H9 (cell line): ENCODE measurements around the gene R3HCC1L. TPM values are rescaled to one million over a fixed set of nuclear protein-coding genes. Genes with fewer than 3 reads are reported as not detected.

Experiments
- DNase-seq: peaks from one replicate; pipeline ENCODE4 v3.0.0-alpha.2; 2017
- H2AFZ ChIP-seq: one replicate; pipeline ENCODE4 v1.6.1; 2013; ENCODE audit warnings: mild to moderate bottlenecking, low read length, control low read depth, moderate library complexity
- H2AK5ac ChIP-seq: 2 replicates; pipeline ENCODE4 v1.6.1; 2013; ENCODE audit warnings: low read length, control low read depth, mixed read lengths; ENCODE audit not compliant: insufficient read length
- H2BK120ac ChIP-seq: one replicate; pipeline ENCODE4 v1.6.1; 2013; ENCODE audit warnings: low read depth, mild to moderate bottlenecking, low read length, control low read depth, inconsistent platforms; ENCODE audit not compliant: poor library complexity, severe bottlenecking
- H2BK12ac ChIP-seq: 2 replicates; pipeline ENCODE4 v1.6.1; 2013; ENCODE audit warnings: low read length, control low read depth, mixed read lengths, low read depth; ENCODE audit not compliant: insufficient read length
- H2BK15ac ChIP-seq: 2 replicates; pipeline ENCODE4 v1.6.1; 2013; ENCODE audit warnings: low read depth, low read length, control low read depth
- H2BK20ac ChIP-seq: one replicate; pipeline ENCODE4 v1.6.1; 2013; ENCODE audit warnings: low read depth, mild to moderate bottlenecking, low read length, control low read depth, inconsistent platforms; ENCODE audit not compliant: poor library complexity, severe bottlenecking
- H2BK5ac ChIP-seq: 2 replicates; pipeline ENCODE4 v1.6.1; 2013; ENCODE audit warnings: low read length, control low read depth, mixed read lengths; ENCODE audit not compliant: insufficient read length
- H3K14ac ChIP-seq: 2 replicates; pipeline ENCODE4 v1.6.1; 2013; ENCODE audit warnings: low read length, control low read depth; ENCODE audit not compliant: insufficient read depth
- H3K18ac ChIP-seq: 2 replicates; pipeline ENCODE4 v1.6.1; 2013; ENCODE audit warnings: low read depth, mild to moderate bottlenecking, mixed read lengths, low read length, control low read depth; ENCODE audit not compliant: insufficient read length
- H3K23ac ChIP-seq: 2 replicates; pipeline ENCODE4 v1.6.1; 2013; ENCODE audit warnings: low read length, control low read depth, mixed read lengths, low read depth; ENCODE audit not compliant: insufficient read length
- H3K23me2 ChIP-seq: 2 replicates; pipeline ENCODE4 v1.6.1; 2013; ENCODE audit warnings: low read depth, mild to moderate bottlenecking, mixed read lengths, low read length, control low read depth; ENCODE audit not compliant: insufficient read length, poor library complexity, severe bottlenecking
- H3K27ac ChIP-seq: 2 replicates; pipeline ENCODE4 v1.5.1; 2013; ENCODE audit warnings: low read length, control low read depth, mixed read lengths, low read depth; ENCODE audit not compliant: insufficient read length
- H3K27me3 ChIP-seq: 2 replicates; pipeline ENCODE4 v1.6.1; 2013; ENCODE audit warnings: low read length, control low read depth, inconsistent platforms; ENCODE audit not compliant: insufficient read depth
- H3K4ac ChIP-seq: 2 replicates; pipeline ENCODE4 v1.6.1; 2013; ENCODE audit warnings: low read depth, mild to moderate bottlenecking, control low read depth, inconsistent platforms, low read length, moderate library complexity
- H3K4me1 ChIP-seq: 2 replicates; pipeline ENCODE4 v1.6.1; 2013; ENCODE audit warnings: low read length, control low read depth, inconsistent platforms; ENCODE audit not compliant: insufficient read depth
- H3K4me2 ChIP-seq: 2 replicates; pipeline ENCODE4 v1.6.1; 2013; ENCODE audit warnings: low read length, control low read depth, mixed read lengths; ENCODE audit not compliant: insufficient read length, insufficient read depth
- H3K56ac ChIP-seq: 2 replicates; pipeline ENCODE4 v1.6.1; 2013; ENCODE audit warnings: low read depth, mild to moderate bottlenecking, mixed read lengths, low read length, control low read depth; ENCODE audit not compliant: insufficient read length
- H3K79me1 ChIP-seq: 2 replicates; pipeline ENCODE4 v1.6.1; 2013; ENCODE audit warnings: low read depth, mild to moderate bottlenecking, moderate library complexity, low read length, control low read depth, inconsistent platforms; ENCODE audit not compliant: insufficient read depth, poor library complexity, severe bottlenecking
- H3K79me2 ChIP-seq: 2 replicates; pipeline ENCODE4 v1.6.1; 2013; ENCODE audit warnings: low read length, control low read depth, inconsistent platforms; ENCODE audit not compliant: insufficient read depth
- H3K9ac ChIP-seq: 2 replicates; pipeline ENCODE4 v1.6.1; 2013; ENCODE audit warnings: low read length, control low read depth, mixed read lengths; ENCODE audit not compliant: insufficient read length; ENCODE audit errors: extremely low read depth
- H3K9me3 ChIP-seq: one replicate; pipeline ENCODE4 v1.6.1; 2013; ENCODE audit warnings: low read depth, low read length, inconsistent platforms; ENCODE audit not compliant: control insufficient read depth
- H3T11ph ChIP-seq: one replicate; pipeline ENCODE4 v1.6.1; 2013; ENCODE audit warnings: mild to moderate bottlenecking, low read length, control low read depth, inconsistent platforms
- H4K20me1 ChIP-seq: one replicate; pipeline ENCODE4 v1.6.1; 2013; ENCODE audit not compliant: control insufficient read depth, insufficient read length, insufficient read depth
- H4K5ac ChIP-seq: 2 replicates; pipeline ENCODE4 v1.6.1; 2013; ENCODE audit warnings: low read depth, mild to moderate bottlenecking, mixed read lengths, low read length, control low read depth; ENCODE audit not compliant: insufficient read length
- H4K8ac ChIP-seq: replicated peaks from 2 replicates; pipeline ENCODE4 v1.6.1; 2013; ENCODE audit warnings: low read length, control low read depth, mixed read lengths, low read depth; ENCODE audit not compliant: insufficient read length
- H4K91ac ChIP-seq: 2 replicates; pipeline ENCODE4 v1.6.1; 2013; ENCODE audit warnings: low read depth, mild to moderate bottlenecking, moderate library complexity, mixed read lengths, low read length, control low read depth; ENCODE audit not compliant: insufficient read length
- H3K27ac Mint-ChIP-seq, 3 experiments: 2 replicates in 2 of 3; 3 replicates in 1 of 3; pipeline ENCODE4 v1.8.0; 2020 to 2021; ENCODE audit warnings: mixed read lengths in 3 of 3, mild to moderate bottlenecking in 1 of 3, moderate library complexity in 1 of 3
- H3K27me3 Mint-ChIP-seq: 2 replicates; pipeline ENCODE4 v1.8.0; 2021; ENCODE audit warnings: low read depth, mild to moderate bottlenecking, moderate library complexity, mixed read lengths
- H3K36me3 Mint-ChIP-seq, 3 experiments: 2 replicates in 2 of 3; 3 replicates in 1 of 3; pipeline ENCODE4 v1.8.0; 2020 to 2021; ENCODE audit warnings: low read depth in 3 of 3, mixed read lengths in 3 of 3; ENCODE audit not compliant: insufficient read depth in 1 of 3
- H3K4me1 Mint-ChIP-seq, 2 experiments: 2 replicates each; pipeline ENCODE4 v1.8.0; 2020; ENCODE audit warnings: mixed read lengths in 2 of 2
- H3K4me3 Mint-ChIP-seq, 2 experiments: 2 replicates in 1 of 2; 3 replicates in 1 of 2; pipeline ENCODE4 v1.8.0; 2020 to 2021; ENCODE audit warnings: mild to moderate bottlenecking in 2 of 2, mixed read lengths in 2 of 2, moderate library complexity in 1 of 2
- H3K9me3 Mint-ChIP-seq, 2 experiments: 2 replicates in 1 of 2; 3 replicates in 1 of 2; pipeline ENCODE4 v1.8.0; 2020; ENCODE audit warnings: mild to moderate bottlenecking in 2 of 2, mixed read lengths in 2 of 2, moderate library complexity in 1 of 2
- CTCF ChIP-seq: fragments of 200-600 bp; sonication (generic); conservative IDR thresholded peaks from 3 replicates; pipeline ENCODE4 v1.8.0; 2021; ENCODE audit warnings: antibody characterized with exemption, mild to moderate bottlenecking
- WGBS: extraction: QIAGEN DNeasy Blood & Tissue Kit; methylation state at CpG from one replicate; pipeline ENCODE4 v1.1.7; 2013; ENCODE audit warnings: missing lambda C conversion rate, low lambda C conversion rate, mixed read lengths; ENCODE audit not compliant: insufficient read length; ENCODE audit errors: extremely low coverage; 5-methylcytosine and 5-hydroxymethylcytosine counted together
- total RNA-seq: library from RNA; stranded (reverse); gene quantifications from 2 replicates; pipeline ENCODE4 v1.2.1, GENCODE V29; 2021

Gene R3HCC1L
- total RNA-seq, 1 experiment from 2014 or later = 18.5 TPM

- no peak overlapping the region for H4K8ac ChIP-seq
- H3K4me1 ChIP-seq = no peaks in the 10 kb centered on the region
- H3K4ac ChIP-seq = no peak overlapping the region
- Mint-ChIP-seq H3K4me3 (no peak overlapping the region), H3K27me3 (no peaks in the 10 kb centered on the region), H3K27ac (no peak overlapping the region; a peak in 1 of 7 replicates), H3K9me3 (peaks cover 6% of the 10 kb centered on the region in 2 experiments; a peak in 4 of 5 replicates), H3K36me3 (peaks cover 6 to 20% (median 17%) of the 10 kb centered on the region in 3 experiments), H3K4me1 (peaks cover 4 to 5% of the 10 kb centered on the region in 2 experiments)
- no peak overlapping the region for H2BK20ac ChIP-seq
- H2AFZ ChIP-seq = no peak overlapping the region
- no peak overlapping the region for H2BK12ac ChIP-seq
- H3K79me2 ChIP-seq = no peaks in the 10 kb centered on the region
- H3K27ac ChIP-seq = no peak overlapping the region
- no peaks in the 10 kb centered on the region for H3K9me3 ChIP-seq
- no peak for DNase-seq
- H4K5ac ChIP-seq = no peak overlapping the region
- H3K23ac ChIP-seq = no peak overlapping the region
- no peaks in the 10 kb centered on the region for H3K27me3 ChIP-seq
- no peak overlapping the region for H3K14ac ChIP-seq
- H3T11ph ChIP-seq = no peak overlapping the region
- H3K79me1 ChIP-seq = no peaks in the 10 kb centered on the region
- no peak overlapping the region for H3K56ac ChIP-seq
- no peak overlapping the region for H2BK15ac ChIP-seq
- no peak overlapping the region for H3K9ac ChIP-seq
- no peak overlapping the region for H2AK5ac ChIP-seq
- H4K20me1 ChIP-seq = no peaks in the 10 kb centered on the region
- TF ChIP-seq CTCF = no peak
- H3K23me2 ChIP-seq = no peaks in the 10 kb centered on the region
- H2BK120ac ChIP-seq = no peak overlapping the region
- H4K91ac ChIP-seq = no peak overlapping the region
- no CpG with 5 or more reads among the region's 6 CpGs for WGBS
- H3K4me2 ChIP-seq = no peak overlapping the region
- H2BK5ac ChIP-seq = no peak overlapping the region
- H3K18ac ChIP-seq = no peak overlapping the region
Observed at GRCh38 chr10:98196985-98197384, 62.5 kb downstream of the R3HCC1L start.
